ENCODE data around the gene WWOX. TPM values are rescaled to one million over a fixed set of nuclear protein-coding genes. Genes with fewer than 3 reads are reported as not detected.

The WWOX gene
- total RNA-seq, 6 experiments from 2014 or later = 13.0 to 24.3 (median 16.5) TPM

- no peak overlapping the region for H3K4me3 ChIP-seq
- WGBS (ENCODE audit: insufficient coverage, low coverage, low lambda C conversion rate, missing lambda C conversion rate) = 90% methylated on average over 8 of the region's 16 CpGs
- DNase-seq (no peak), ATAC-seq (no peak)
- no peaks in the 10 kb centered on the region for H3K9me3 ChIP-seq
- no peaks in the 10 kb centered on the region for H3K4me1 ChIP-seq
- no peaks in the 10 kb centered on the region for H3K27me3 ChIP-seq
- intact Hi-C loops (cut with DNase I) = no loop called here
- no peak overlapping the region for H3K27ac ChIP-seq
- TF ChIP-seq CTCF (IDR thresholded peaks at IDR 0.05) (no peak), POLR2A (IDR thresholded peaks at IDR 0.05) (no peak)
- H3K36me3 ChIP-seq = no peaks in the 10 kb centered on the region
Measured at GRCh38 chr16:78996790-78997189, 897.3 kb downstream of the WWOX start.

GRCh38 chr16:78998879-78999278 is 899.4 kb downstream of the WWOX start:
- Histone ChIP-seq H3K27ac (no peak overlapping the region), H3K36me3 (no peaks in the 10 kb centered on the region), H3K27me3 (no peaks in the 10 kb centered on the region), H3K9me3 (no peaks in the 10 kb centered on the region), H3K4me3 (no peak overlapping the region), H3K4me1 (no peaks in the 10 kb centered on the region)
- WGBS (ENCODE audit: insufficient coverage, low coverage, low lambda C conversion rate, missing lambda C conversion rate) = 84% methylated on average over 6 of the region's 11 CpGs
- intact Hi-C loops (cut with DNase I) = no loop called here
- TF ChIP-seq POLR2A (IDR thresholded peaks at IDR 0.05) = no peak
- ATAC-seq (no peak), DNase-seq (no peak)

GRCh38 chr16:79001156-79001967 is 901.9 kb downstream of the WWOX start:
- Histone ChIP-seq H3K4me3 (no peak overlapping the region), H3K27me3 (no peaks in the 10 kb centered on the region), H3K4me1 (no peaks in the 10 kb centered on the region), H3K27ac (no peak overlapping the region), H3K36me3 (no peaks in the 10 kb centered on the region), H3K9me3 (no peaks in the 10 kb centered on the region)
- TF ChIP-seq POLR2A (IDR thresholded peaks at IDR 0.05) = no peak
- TF ChIP-seq CTCF (IDR thresholded peaks at IDR 0.05) = no peak
- ATAC-seq = no peak
- intact Hi-C loops (cut with DNase I) = no loop called here
- no peak for DNase-seq
- 65% methylated on average over 5 of the region's 10 CpGs for WGBS (ENCODE audit: insufficient coverage, low coverage, low lambda C conversion rate, missing lambda C conversion rate)

DNA sequence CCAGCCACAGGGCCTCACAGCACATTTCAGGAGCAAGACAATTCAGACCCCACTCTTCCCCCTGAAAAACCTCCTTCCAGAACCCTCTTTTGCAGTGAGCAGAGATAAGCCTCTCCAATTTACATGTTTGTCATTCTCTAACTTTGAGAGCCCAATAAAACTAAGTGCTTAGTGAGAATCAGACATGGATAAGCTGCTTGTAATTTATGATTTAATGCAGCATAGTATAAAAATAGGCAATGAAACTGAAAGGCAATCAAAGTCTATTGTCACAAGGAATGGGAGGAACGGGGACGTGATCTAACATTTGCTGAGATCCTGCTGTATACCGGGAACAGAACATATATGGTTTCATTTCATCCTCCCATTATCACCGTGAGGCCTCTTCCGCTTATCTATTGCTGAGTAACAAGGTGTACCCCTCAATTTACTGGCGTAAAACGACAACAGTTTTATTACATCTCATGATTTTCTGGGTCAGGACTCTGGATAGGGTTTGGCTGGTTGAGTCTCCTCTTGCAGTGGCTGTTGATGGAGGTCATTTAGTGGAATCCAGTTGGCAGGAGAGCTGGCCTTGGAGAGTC is 903.7 kb downstream of the WWOX start:
- WGBS (ENCODE audit: insufficient coverage, low coverage, low lambda C conversion rate, missing lambda C conversion rate) = 90% methylated on average over 6 of the region's 7 CpGs
- TF ChIP-seq POLR2A (IDR thresholded peaks at IDR 0.05) (no peak), CTCF (IDR thresholded peaks at IDR 0.05) (no peak)

DNA sequence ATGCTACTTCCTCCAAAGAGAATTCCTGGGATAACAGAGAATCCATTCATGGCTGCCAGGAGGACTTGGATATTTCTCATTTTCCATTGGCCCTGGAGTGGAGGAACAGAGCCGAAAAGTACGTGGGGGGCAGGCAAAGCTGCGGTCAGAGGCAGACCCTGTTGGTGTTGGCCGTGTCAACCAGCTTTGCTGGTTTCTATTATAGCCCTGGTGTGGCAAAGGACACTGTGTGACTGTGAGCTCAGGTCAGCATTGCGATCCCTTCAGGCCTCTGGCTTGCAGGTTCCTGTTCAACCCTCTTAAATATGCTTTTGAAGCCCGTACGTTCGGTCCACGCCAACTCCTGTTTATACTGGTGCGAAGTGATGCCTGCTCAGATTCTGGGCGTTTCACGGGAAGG is 904.9 kb downstream of the WWOX start:
- DNase-seq (no peak), ATAC-seq (no peak)
- no peak overlapping the region for H3K27ac ChIP-seq
- no peak for TF ChIP-seq CTCF (IDR thresholded peaks at IDR 0.05)
- TF ChIP-seq POLR2A (IDR thresholded peaks at IDR 0.05) = no peak
- 97% methylated on average over 11 of the region's 12 CpGs for WGBS (ENCODE audit: insufficient coverage, low coverage, low lambda C conversion rate, missing lambda C conversion rate)
- intact Hi-C loops (cut with DNase I) = no loop called here
- no peaks in the 10 kb centered on the region for H3K36me3 ChIP-seq
- H3K9me3 ChIP-seq = no peaks in the 10 kb centered on the region
- no peaks in the 10 kb centered on the region for H3K27me3 ChIP-seq
- H3K4me3 ChIP-seq = no peak overlapping the region
- no peaks in the 10 kb centered on the region for H3K4me1 ChIP-seq

More for the DNA sequence above, 903.7 kb downstream of the WWOX start:
- intact Hi-C loops (cut with DNase I) = no loop called here
- Histone ChIP-seq H3K27me3 (no peaks in the 10 kb centered on the region), H3K9me3 (no peaks in the 10 kb centered on the region), H3K4me1 (no peaks in the 10 kb centered on the region), H3K27ac (no peak overlapping the region), H3K4me3 (no peak overlapping the region), H3K36me3 (no peaks in the 10 kb centered on the region)
- ATAC-seq = no peak
- DNase-seq = no peak

All from right lobe of liver (tissue), 6 donors.